GM23338 (cell line): ENCODE data around the gene GRHL3. TPM values are rescaled to one million over a fixed set of nuclear protein-coding genes. Genes with fewer than 3 reads are reported as not detected.

Experiments
- ATAC-seq: fragments of 200-7000 bp; cut with Tn5 transposase; 3 replicates; pipeline ENCODE4 v1.9.1; 2020
- DNase-seq: peaks from one replicate; pipeline ENCODE4 v3.0.0-alpha.2; 2015; ENCODE audit warnings: low spot score
- H2AFZ ChIP-seq: fragments of 200-600 bp; sonication (generic); 2 replicates; pipeline ENCODE4 v1.8.0; 2016; ENCODE audit warnings: antibody characterized with exemption, mild to moderate bottlenecking, moderate library complexity
- H3F3A ChIP-seq: fragments of 200-600 bp; sonication (generic); replicated peaks from 2 replicates; pipeline ENCODE4 v1.8.0; 2017; ENCODE audit warnings: antibody characterized with exemption, mixed run types, low read depth
- H3K27ac ChIP-seq: fragments of 200-600 bp; sonication (generic); 2 replicates; pipeline ENCODE4 v1.6.1; 2016; ENCODE audit warnings: low read depth
- H3K27me3 ChIP-seq: fragments of 200-600 bp; sonication (generic); 2 replicates; pipeline ENCODE4 v1.8.0; 2016; ENCODE audit warnings: mild to moderate bottlenecking, mixed run types, moderate library complexity; ENCODE audit not compliant: insufficient read depth
- H3K36me3 ChIP-seq: fragments of 200-600 bp; sonication (generic); 2 replicates; pipeline ENCODE4 v1.8.0; 2016; ENCODE audit warnings: mild to moderate bottlenecking; ENCODE audit not compliant: insufficient read depth
- H3K4me1 ChIP-seq: fragments of 200-600 bp; sonication (generic); 2 replicates; pipeline ENCODE4 v1.8.0; 2016; ENCODE audit warnings: mild to moderate bottlenecking, moderate library complexity; ENCODE audit not compliant: insufficient read depth
- H3K4me2 ChIP-seq: fragments of 200-600 bp; sonication (generic); 2 replicates; pipeline ENCODE4 v1.7.1; 2017; ENCODE audit warnings: mixed run types
- H3K4me3 ChIP-seq: fragments of 200-600 bp; sonication (generic); 2 replicates; pipeline ENCODE4 v1.6.1; 2016; ENCODE audit warnings: mixed run types
- H3K79me2 ChIP-seq: fragments of 200-600 bp; sonication (generic); replicated peaks from 2 replicates; pipeline ENCODE4 v1.8.0; 2017; ENCODE audit warnings: mild to moderate bottlenecking; ENCODE audit not compliant: insufficient read depth
- H3K9me2 ChIP-seq: fragments of 200-600 bp; sonication (generic); 2 replicates; pipeline ENCODE4 v1.8.0; 2017; ENCODE audit not compliant: insufficient read depth
- H4K20me1 ChIP-seq: fragments of 200-600 bp; sonication (generic); replicated peaks from 2 replicates; pipeline ENCODE4 v1.8.0; 2017; ENCODE audit warnings: mild to moderate bottlenecking; ENCODE audit not compliant: insufficient read depth
- H3K27ac Mint-ChIP-seq: 2 replicates; pipeline ENCODE4 v1.8.0; 2020; ENCODE audit warnings: inconsistent platforms, mild to moderate bottlenecking, moderate library complexity, mixed read lengths
- H3K27me3 Mint-ChIP-seq: 3 replicates; pipeline ENCODE4 v1.8.0; 2022; ENCODE audit warnings: low read depth, mild to moderate bottlenecking, moderate library complexity, mixed read lengths, inconsistent platforms; ENCODE audit not compliant: insufficient read depth, poor library complexity
- H3K36me3 Mint-ChIP-seq: 3 replicates; pipeline ENCODE4 v1.8.0; 2021; ENCODE audit warnings: low read depth, mild to moderate bottlenecking, inconsistent platforms, moderate library complexity, mixed read lengths
- H3K4me1 Mint-ChIP-seq: 3 replicates; pipeline ENCODE4 v1.8.0; 2020; ENCODE audit warnings: mild to moderate bottlenecking, inconsistent platforms, mixed read lengths
- H3K4me3 Mint-ChIP-seq: 3 replicates; pipeline ENCODE4 v1.8.0; 2021; ENCODE audit warnings: moderate library complexity, mild to moderate bottlenecking, inconsistent platforms, mixed read lengths
- H3K9me3 Mint-ChIP-seq: 3 replicates; pipeline ENCODE4 v1.8.0; 2020; ENCODE audit warnings: moderate library complexity, mild to moderate bottlenecking, inconsistent platforms, mixed read lengths
- CTCF ChIP-seq, 2 experiments: fragments of 200-600 bp in 1 of 2; sonication (generic) in 1 of 2; conservative IDR thresholded peaks; 2 replicates each; pipeline versions ENCODE4 v1.5.1 to v1.6.1; 2016 to 2017; ENCODE audit warnings: antibody characterized with exemption in 2 of 2, low read depth in 2 of 2, mild to moderate bottlenecking in 2 of 2, moderate library complexity in 1 of 2
- ETS1 ChIP-seq: IDR thresholded peaks from 2 replicates; pipeline ENCODE4 v1.6.1; 2016; ENCODE audit warnings: antibody characterized with exemption
- EZH2 ChIP-seq: fragments of 200-600 bp; sonication (generic); IDR thresholded peaks from one replicate; pipeline ENCODE4 v1.8.0; 2017; ENCODE audit warnings: antibody characterized with exemption, mild to moderate bottlenecking, low read depth; ENCODE audit not compliant: unreplicated experiment
- JUNB ChIP-seq: IDR thresholded peaks from one replicate; pipeline ENCODE4 v1.6.1; 2016; ENCODE audit warnings: antibody characterized with exemption; ENCODE audit not compliant: unreplicated experiment
- STAT1 ChIP-seq: IDR thresholded peaks from one replicate; pipeline ENCODE4 v1.6.1; 2016; ENCODE audit warnings: antibody characterized with exemption; ENCODE audit not compliant: unreplicated experiment
- ZNF114 ChIP-seq: fragments of 250-450 bp; sonication (Bioruptor Pico); IDR thresholded peaks from 2 replicates; pipeline ENCODE4 v1.5.0; 2020; ENCODE audit warnings: mild to moderate bottlenecking, moderate library complexity
- ZNF462 ChIP-seq: fragments of 250-450 bp; sonication (Bioruptor Pico); IDR thresholded peaks from 2 replicates; pipeline ENCODE4 v1.5.0; 2020; ENCODE audit warnings: mild to moderate bottlenecking, moderate library complexity
- polyA plus RNA-seq: library from polyadenylated mRNA; unstranded; fragments of >200 nt; fragmentation: Nextera tagmentation; extraction: Ambion mirVana; gene quantifications from 2 replicates; pipeline ENCODE4 v1.2.1, GENCODE V29; 2016
- total RNA-seq: library from RNA; depleted of rRNA; stranded (reverse); fragments of >200 nt; shearing (Covaris generic); gene quantifications from 2 replicates; pipeline ENCODE4 v1.2.3, GENCODE V29; 2014

GRHL3 gene
- total and polyA plus RNA-seq, 2 experiments from 2014 or later, result 0.78 to 1.1 TPM

GRCh38 chr1:24387636-24388175 lies 68.5 kb downstream of the GRHL3 start:
- ATAC-seq (no peak), DNase-seq (no peak)
- Mint-ChIP-seq H3K27me3 (peaks cover 14% of the 10 kb centered on the region), H3K27ac (no peak overlapping the region), H3K4me1 (peaks cover 15% of the 10 kb centered on the region), H3K36me3 (peaks cover 3% of the 10 kb centered on the region; the same call in 1 of the 3 replicates), H3K4me3 (no peak overlapping the region), H3K9me3 (no peaks in the 10 kb centered on the region; the same call in 2 of the 3 replicates)
- Histone ChIP-seq H3K9me2 (no peaks in the 10 kb centered on the region), H3K27me3 (no peaks in the 10 kb centered on the region), H4K20me1 (no peaks in the 10 kb centered on the region), H3K36me3 (no peaks in the 10 kb centered on the region), H3F3A (no peaks in the 10 kb centered on the region), H3K79me2 (no peaks in the 10 kb centered on the region), H3K4me3 (no peak overlapping the region), H3K27ac (no peak overlapping the region), H3K4me1 (peaks cover 3% of the 10 kb centered on the region), H3K4me2 (no peak overlapping the region), H2AFZ (no peak overlapping the region)
- TF ChIP-seq ETS1 (no peak), EZH2 (no peak), CTCF (conservative IDR thresholded peaks at IDR 0.05; ENCODE audit: low read depth in 2 of 2) (no peak)

- Mint-ChIP-seq H3K4me3 (no peak overlapping the region), H3K27ac (no peak overlapping the region), H3K36me3 (peaks cover 3% of the 10 kb centered on the region; the same call in 1 of the 3 replicates), H3K27me3 (peaks cover 14% of the 10 kb centered on the region), H3K9me3 (no peaks in the 10 kb centered on the region; the same call in 2 of the 3 replicates), H3K4me1 (peaks cover 22% of the 10 kb centered on the region)
- Histone ChIP-seq H3K36me3 (no peaks in the 10 kb centered on the region), H3K4me3 (no peak overlapping the region), H3K4me1 (peaks cover 10% of the 10 kb centered on the region), H4K20me1 (no peaks in the 10 kb centered on the region), H3K27me3 (no peaks in the 10 kb centered on the region), H3K9me2 (no peaks in the 10 kb centered on the region), H2AFZ (no peak overlapping the region), H3F3A (peaks cover 3% of the 10 kb centered on the region; the same call in 1 of the 2 replicates), H3K4me2 (no peak overlapping the region), H3K79me2 (no peaks in the 10 kb centered on the region), H3K27ac (no peak overlapping the region)
- no peak for ATAC-seq
- DNase-seq, result no peak
- TF ChIP-seq STAT1, result no peak
- no peak for TF ChIP-seq ZNF114 (CRISPR knock-in tag)
These were observed 69.3 kb downstream of the GRHL3 start for GRCh38 chr1:24388331-24388885.

- no peak overlapping the region for H3K4me3 ChIP-seq
- no peaks in the 10 kb centered on the region for H3K79me2 ChIP-seq
- no peak for ATAC-seq
- H3K4me2 ChIP-seq, result no peak overlapping the region
- H3K9me2 ChIP-seq, result no peaks in the 10 kb centered on the region
- H2AFZ ChIP-seq, result no peak overlapping the region
- peaks cover 6% of the 10 kb centered on the region; the same call in 1 of the 2 replicates for H3F3A ChIP-seq
- Mint-ChIP-seq H3K4me1 (peaks cover 30% of the 10 kb centered on the region), H3K27me3 (peaks cover 14% of the 10 kb centered on the region), H3K9me3 (no peaks in the 10 kb centered on the region; the same call in 2 of the 3 replicates), H3K36me3 (peaks cover 3% of the 10 kb centered on the region; the same call in 1 of the 3 replicates), H3K27ac (no peak overlapping the region; the same call in 1 of the 2 replicates), H3K4me3 (no peak overlapping the region)
- DNase-seq, result no peak
- H3K27ac ChIP-seq, result no peak overlapping the region
- H3K4me1 ChIP-seq, result peaks cover 18% of the 10 kb centered on the region
- H3K36me3 ChIP-seq, result no peaks in the 10 kb centered on the region
- H4K20me1 ChIP-seq, result no peaks in the 10 kb centered on the region
- H3K27me3 ChIP-seq, result no peaks in the 10 kb centered on the region
- no peak for TF ChIP-seq JUNB
- no peak for TF ChIP-seq ZNF462 (CRISPR knock-in tag)
These were observed 70.1 kb downstream of the GRHL3 start for GRCh38 chr1:24389231-24389678.
